Measurements from ENCODE around the gene ZNF883. TPM values are rescaled to one million over a fixed set of nuclear protein-coding genes. Genes with fewer than 3 reads are reported as not detected.

Gene ZNF883
- total and polyA plus RNA-seq, 2 donors (not counting 3 experiments of a cell fraction or from before 2014, with no cell fraction given), result 0.15 TPM; not detected in 1

DNA sequence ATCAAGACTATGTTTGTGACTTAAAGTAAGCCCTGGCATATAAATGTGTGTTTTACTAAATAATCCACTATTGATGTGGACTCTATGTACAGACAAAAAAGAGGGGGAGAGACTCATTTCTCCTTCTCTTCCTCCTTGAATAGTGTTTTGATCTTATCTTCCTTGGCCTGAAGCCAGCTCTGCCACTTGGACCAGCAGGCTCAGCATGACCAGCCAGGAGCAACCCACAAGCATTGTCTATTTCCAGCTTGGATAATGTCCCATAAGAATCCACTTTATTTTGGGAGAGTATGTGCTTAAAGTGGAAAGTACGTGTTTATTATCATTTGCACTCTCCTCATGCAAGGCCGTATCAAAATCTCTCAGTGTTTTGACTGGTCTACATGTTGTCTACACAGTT, 97.5 kb downstream of the ZNF883 start:
- intact Hi-C loops (cut with micrococcal nuclease) (no loop called here), dilution Hi-C loops (cut with MboI; ENCODE audit: extremely low pct_ligation_motif_present, low sequenced_read_pairs) (no loop called here)
- H3K9me3 ChIP-seq (replicated peaks; ENCODE audit: control insufficient read depth, insufficient read depth, low read length), result no peaks in the 10 kb centered on the region
- POLR2A ChIA-PET, result no interaction called here
- H3K79me2 ChIP-seq (ENCODE audit: control insufficient read depth, insufficient read depth, low read length), result no peaks in the 10 kb centered on the region
- no peak for FAIRE-seq
- no peak for DNase-seq (ENCODE audit: low read depth, low spot score)
- H3K9me1 ChIP-seq (replicated peaks; ENCODE audit: control insufficient read depth, extremely low read depth, insufficient read depth, low read length), result no peaks in the 10 kb centered on the region
- CTCF ChIA-PET, result no interaction called here
- peaks cover 4 to 13% of the 10 kb centered on the region in 2 experiments for H3K27me3 ChIP-seq (ENCODE audit: control insufficient read depth in 2 of 2, insufficient read depth in 2 of 2, low read length in 2 of 2)
- H3K36me3 ChIP-seq (ENCODE audit: control insufficient read depth in 2 of 2, extremely low read depth in 1 of 2, insufficient read depth in 2 of 2, low read length in 2 of 2), result no peaks in the 10 kb centered on the region
- BruUV-seq (replicated peaks), result no TSS peak
- H3K4me1 ChIP-seq (ENCODE audit: control insufficient read depth, extremely low read depth, insufficient read depth, low read length), result no peaks in the 10 kb centered on the region
- no peak for TF ChIP-seq MYC (IDR thresholded peaks at IDR 0.05; ENCODE audit: low read depth, low read length)
- TF ChIP-seq, protein P1, sequence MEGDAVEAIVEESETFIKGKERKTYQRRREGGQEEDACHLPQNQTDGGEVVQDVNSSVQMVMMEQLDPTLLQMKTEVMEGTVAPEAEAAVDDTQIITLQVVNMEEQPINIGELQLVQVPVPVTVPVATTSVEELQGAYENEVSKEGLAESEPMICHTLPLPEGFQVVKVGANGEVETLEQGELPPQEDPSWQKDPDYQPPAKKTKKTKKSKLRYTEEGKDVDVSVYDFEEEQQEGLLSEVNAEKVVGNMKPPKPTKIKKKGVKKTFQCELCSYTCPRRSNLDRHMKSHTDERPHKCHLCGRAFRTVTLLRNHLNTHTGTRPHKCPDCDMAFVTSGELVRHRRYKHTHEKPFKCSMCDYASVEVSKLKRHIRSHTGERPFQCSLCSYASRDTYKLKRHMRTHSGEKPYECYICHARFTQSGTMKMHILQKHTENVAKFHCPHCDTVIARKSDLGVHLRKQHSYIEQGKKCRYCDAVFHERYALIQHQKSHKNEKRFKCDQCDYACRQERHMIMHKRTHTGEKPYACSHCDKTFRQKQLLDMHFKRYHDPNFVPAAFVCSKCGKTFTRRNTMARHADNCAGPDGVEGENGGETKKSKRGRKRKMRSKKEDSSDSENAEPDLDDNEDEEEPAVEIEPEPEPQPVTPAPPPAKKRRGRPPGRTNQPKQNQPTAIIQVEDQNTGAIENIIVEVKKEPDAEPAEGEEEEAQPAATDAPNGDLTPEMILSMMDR (IDR thresholded peaks at IDR 0.05; ENCODE audit: extremely low read depth in 1 of 2, insufficient read depth in 1 of 2, low read depth in 1 of 2, low read length in 2 of 2), result no peak
- TF ChIP-seq GATA2 (IDR thresholded peaks at IDR 0.05; ENCODE audit: insufficient read depth, insufficient read length, low read depth, low read length), result no peak
- TF ChIP-seq EZH2 (IDR thresholded peaks at IDR 0.05; ENCODE audit: borderline replicate concordance, low read depth, low read length, severe bottlenecking), result no peak
- no peak for TF ChIP-seq MAX (IDR thresholded peaks at IDR 0.05; ENCODE audit: insufficient read depth, insufficient read length)
- TF ChIP-seq FOS (IDR thresholded peaks at IDR 0.05; ENCODE audit: borderline replicate concordance, insufficient read depth, low read length), result no peak
- no peak for TF ChIP-seq POLR2AphosphoS5 (IDR thresholded peaks at IDR 0.05; ENCODE audit: insufficient read depth, low read depth, low read length)
- TF ChIP-seq JUN (IDR thresholded peaks at IDR 0.05; ENCODE audit: borderline replicate concordance, insufficient read depth, insufficient read length, low read depth), result no peak
- TF ChIP-seq POLR2A (IDR thresholded peaks at IDR 0.05; ENCODE audit: low read depth, low read length), result no peak
- no peak overlapping the region for H2AFZ ChIP-seq (ENCODE audit: low read depth, low read length)
- no peaks in the 10 kb centered on the region for H4K20me1 ChIP-seq (replicated peaks; ENCODE audit: control insufficient read depth, extremely low read depth, insufficient read depth, low read length)
- H3K4me2 ChIP-seq (ENCODE audit: insufficient read depth, low read length), result no peak overlapping the region
- no peak overlapping the region for H3K27ac ChIP-seq (ENCODE audit: insufficient read depth, low read depth, low read length)
- H3K4me3 ChIP-seq (replicated peaks in 1 of 3; ENCODE audit: insufficient read depth in 1 of 3, low read depth in 1 of 3, low read length in 3 of 3), result no peak overlapping the region
- H3K9ac ChIP-seq (replicated peaks; ENCODE audit: extremely low read depth, insufficient read depth, low read length), result no peak overlapping the region

All from endothelial cell of umbilical vein (primary cell).